Upper lobe of left lung (tissue), 6 donors: ENCODE results near the gene PRSS48. TPM values are rescaled to one million over a fixed set of nuclear protein-coding genes. Genes with fewer than 3 reads are reported as not detected.
"Not testable (repeated sequence)": the region's sequence is repeated elsewhere in the genome, so short reads cannot be mapped to it uniquely, and the experiment has no call there.

Source experiments
- ATAC-seq, 2 donors: fragments of 200-7000 bp; cut with Tn5 transposase; one replicate each; pipeline ENCODE4 v1.9.1; 2022; ENCODE audit warnings: mild to moderate bottlenecking in 2 of 2, moderate library complexity in 2 of 2; ENCODE audit not compliant: low FRiP score in 2 of 2
- DNase-seq, 2 donors: peaks; one replicate each; pipeline ENCODE4 v3.0.0-alpha.2; 2019 to 2020
- H3K27ac ChIP-seq, 4 donors: fragments of 200-600 bp; sonication (generic); one replicate each; pipeline ENCODE4 v1.5.1; 2016 to 2019
- H3K27me3 ChIP-seq, 4 donors: fragments of 200-600 bp; sonication (generic); one replicate each; pipeline ENCODE4 v1.5.1; 2017 to 2019
- H3K36me3 ChIP-seq, 4 donors: fragments of 200-600 bp; sonication (generic); one replicate each; pipeline ENCODE4 v1.5.1; 2016 to 2019
- H3K4me1 ChIP-seq, 4 donors: fragments of 200-600 bp; sonication (generic); one replicate each; pipeline ENCODE4 v1.5.1; 2018 to 2019
- H3K4me3 ChIP-seq, 4 donors: fragments of 200-600 bp; sonication (generic); one replicate each; pipeline ENCODE4 v1.5.1; 2017 to 2019; ENCODE audit warnings: mild to moderate bottlenecking in 2 of 4, moderate library complexity in 1 of 4
- H3K9me3 ChIP-seq, 4 donors: fragments of 200-600 bp; sonication (generic); one replicate each; pipeline ENCODE4 v1.5.1; 2018 to 2019
- EP300 ChIP-seq, 4 donors: sonication (generic); formaldehyde crosslinking; IDR thresholded peaks; one replicate each; pipeline ENCODE4 v1.5.1; 2017; ENCODE audit warnings: antibody characterized with exemption in 4 of 4, control low read depth in 2 of 4
- POLR2A ChIP-seq, 4 donors: fragments of 450-650 bp; IDR thresholded peaks; one replicate each; pipeline ENCODE4 v1.5.1; 2016 to 2017; ENCODE audit warnings: antibody characterized with exemption in 4 of 4, mild to moderate bottlenecking in 2 of 4
- POLR2AphosphoS5 ChIP-seq, 2 donors: sonication (generic); formaldehyde crosslinking; IDR thresholded peaks; one replicate each; pipeline ENCODE4 v1.5.1; 2017; ENCODE audit warnings: antibody characterized with exemption in 2 of 2
- WGBS, 2 donors: methylation state at CpG; one replicate each; pipeline ENCODE4 v1.1.5; 2017 to 2018; 5-methylcytosine and 5-hydroxymethylcytosine counted together
- total RNA-seq, 6 donors: library from RNA; depleted of rRNA in 4 of 6; stranded (reverse); fragments of >200 nt in 4 of 6; gene quantifications; one replicate each; pipeline versions ENCODE4 v1.1.0 to v1.2.1, GENCODE V29; 2016 to 2021
- TF ChIP-seq, protein P1 (sequence below), 6 experiments: fragments of 450-650 bp in 4 of 6; fragments of 200-600 bp in 2 of 6; sonication (generic) in 2 of 6; IDR thresholded peaks; one replicate each; pipeline ENCODE4 v1.5.1; 2016 to 2019; ENCODE audit warnings: antibody characterized with exemption in 6 of 6
- donor health status: DM: no; HTN: no; CAD: no; lungs with moderate emphysema.
- donor health status: DM: no; HTN: yes; CAD: no; lungs with severe emphysema.

The PRSS48 gene
- total RNA-seq, 6 donors from 2014 or later = not detected

DNA sequence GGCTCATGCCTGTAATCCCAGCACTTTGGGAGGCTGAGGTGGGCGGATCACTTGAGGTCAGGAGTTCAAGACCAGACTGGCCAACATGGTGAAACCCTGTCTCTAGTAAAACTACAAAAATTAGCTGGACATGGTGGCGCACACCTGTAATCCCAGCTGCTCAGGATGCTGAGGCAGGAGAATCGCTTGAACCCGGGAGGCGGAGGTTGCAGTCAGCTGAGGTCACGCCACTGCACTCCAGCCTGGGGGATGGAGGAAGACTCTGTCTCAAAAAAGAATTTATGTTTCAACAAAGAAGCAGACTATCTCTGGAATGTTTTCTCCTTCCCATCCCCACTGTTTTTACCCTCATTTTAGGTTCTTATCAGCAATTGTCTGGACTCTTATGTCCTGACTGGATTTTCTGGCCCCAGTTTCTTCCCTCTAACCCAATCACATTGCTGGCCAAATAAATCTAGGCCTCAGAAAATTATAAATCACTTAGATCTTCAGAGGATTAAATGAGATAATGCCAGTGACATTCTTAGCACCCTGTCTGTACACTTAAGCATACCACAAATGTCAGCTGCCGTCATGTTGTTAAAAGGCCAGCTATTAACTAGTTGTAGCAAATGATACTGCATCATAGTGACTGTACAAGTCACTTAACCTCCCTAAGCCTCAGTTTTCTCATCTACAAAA is 44.9 kb upstream of the PRSS48 start:
- H3K4me3 ChIP-seq = no peak overlapping the region
- peak overlapping the region in 1 of 4 donors; percentile 19 for H3K27ac ChIP-seq
- DNase-seq = no peak
- WGBS, 2 donors = 88 to 90% methylated on average over 7 of the region's 7 CpGs
- H3K4me1 ChIP-seq = peaks cover 0 to 11% (median 3%) of the 10 kb centered on the region in 4 donors
- peak in 1 of 2 donors; percentile 76 for ATAC-seq
- H3K9me3 ChIP-seq = no peaks in the 10 kb centered on the region
- no peaks in the 10 kb centered on the region for H3K36me3 ChIP-seq
- TF ChIP-seq, protein P1, sequence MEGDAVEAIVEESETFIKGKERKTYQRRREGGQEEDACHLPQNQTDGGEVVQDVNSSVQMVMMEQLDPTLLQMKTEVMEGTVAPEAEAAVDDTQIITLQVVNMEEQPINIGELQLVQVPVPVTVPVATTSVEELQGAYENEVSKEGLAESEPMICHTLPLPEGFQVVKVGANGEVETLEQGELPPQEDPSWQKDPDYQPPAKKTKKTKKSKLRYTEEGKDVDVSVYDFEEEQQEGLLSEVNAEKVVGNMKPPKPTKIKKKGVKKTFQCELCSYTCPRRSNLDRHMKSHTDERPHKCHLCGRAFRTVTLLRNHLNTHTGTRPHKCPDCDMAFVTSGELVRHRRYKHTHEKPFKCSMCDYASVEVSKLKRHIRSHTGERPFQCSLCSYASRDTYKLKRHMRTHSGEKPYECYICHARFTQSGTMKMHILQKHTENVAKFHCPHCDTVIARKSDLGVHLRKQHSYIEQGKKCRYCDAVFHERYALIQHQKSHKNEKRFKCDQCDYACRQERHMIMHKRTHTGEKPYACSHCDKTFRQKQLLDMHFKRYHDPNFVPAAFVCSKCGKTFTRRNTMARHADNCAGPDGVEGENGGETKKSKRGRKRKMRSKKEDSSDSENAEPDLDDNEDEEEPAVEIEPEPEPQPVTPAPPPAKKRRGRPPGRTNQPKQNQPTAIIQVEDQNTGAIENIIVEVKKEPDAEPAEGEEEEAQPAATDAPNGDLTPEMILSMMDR (IDR thresholded peaks at IDR 0.05) = no peak
- TF ChIP-seq POLR2AphosphoS5 (IDR thresholded peaks at IDR 0.05) (no peak), EP300 (IDR thresholded peaks at IDR 0.05) (no peak), POLR2A (IDR thresholded peaks at IDR 0.05) (no peak)
- no peaks in the 10 kb centered on the region for H3K27me3 ChIP-seq

DNA sequence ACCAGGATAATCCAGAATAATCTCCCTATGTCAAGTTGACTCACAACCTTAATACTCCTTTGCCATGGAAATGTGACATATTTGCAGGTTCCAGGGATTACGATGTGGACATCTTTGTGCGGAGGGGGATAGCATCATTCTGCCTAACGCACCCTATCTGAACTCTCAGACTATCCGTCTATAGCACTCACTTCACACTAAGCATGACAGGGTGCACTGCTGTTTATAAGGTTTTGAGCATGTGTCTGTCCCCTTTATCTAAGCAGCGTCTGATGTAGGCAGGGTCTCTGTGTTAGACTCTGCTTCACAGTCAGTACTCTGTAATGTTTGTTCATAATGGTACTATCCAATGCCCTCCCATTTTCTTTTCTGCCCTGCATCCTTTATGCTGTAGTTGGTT is 43.4 kb upstream of the PRSS48 start:
- H3K27ac ChIP-seq = no peak overlapping the region
- TF ChIP-seq POLR2AphosphoS5 (IDR thresholded peaks at IDR 0.05) (no peak), POLR2A (IDR thresholded peaks at IDR 0.05) (no peak), EP300 (IDR thresholded peaks at IDR 0.05) (no peak)
- TF ChIP-seq, protein P1 (IDR thresholded peaks at IDR 0.05) = no peak

DNA sequence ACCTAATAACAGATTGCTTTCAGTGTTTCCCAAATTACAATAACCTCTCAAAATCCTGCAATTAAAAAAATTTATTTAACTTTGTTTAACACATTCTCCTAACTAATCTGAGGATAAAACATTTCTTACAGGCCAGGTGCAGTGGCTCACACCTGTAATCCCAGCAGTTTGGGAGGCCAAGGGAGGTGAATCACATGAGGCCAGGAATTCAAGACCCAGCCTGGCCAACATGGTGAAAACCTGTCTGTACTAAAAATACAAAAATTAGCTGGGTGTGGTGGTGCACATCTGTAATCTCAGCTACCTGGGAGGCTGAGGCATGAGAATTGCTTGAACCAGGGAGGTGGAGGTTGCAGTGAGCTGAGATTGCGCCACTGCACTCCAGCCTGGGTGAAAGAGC is 41.6 kb upstream of the PRSS48 start:
- not testable (repeated sequence) for H3K36me3 ChIP-seq, DNase-seq, ATAC-seq, H3K9me3 ChIP-seq, H3K27me3 ChIP-seq, H3K4me1 ChIP-seq, H3K27ac ChIP-seq, H3K4me3 ChIP-seq
- WGBS, 2 donors = 100% methylated on average over 1 of the region's 1 CpG

More for the DNA sequence above, 43.4 kb upstream of the PRSS48 start:
- WGBS, 2 donors = 90 to 97% methylated on average over 5 of the region's 5 CpGs
- Histone ChIP-seq H3K27me3 (no peaks in the 10 kb centered on the region), H3K9me3 (no peaks in the 10 kb centered on the region), H3K36me3 (no peaks in the 10 kb centered on the region), H3K4me1 (peaks cover 0 to 7% (median 0%) of the 10 kb centered on the region in 4 donors), H3K4me3 (no peak overlapping the region)
- no peak for ATAC-seq
- no peak for DNase-seq

DNA sequence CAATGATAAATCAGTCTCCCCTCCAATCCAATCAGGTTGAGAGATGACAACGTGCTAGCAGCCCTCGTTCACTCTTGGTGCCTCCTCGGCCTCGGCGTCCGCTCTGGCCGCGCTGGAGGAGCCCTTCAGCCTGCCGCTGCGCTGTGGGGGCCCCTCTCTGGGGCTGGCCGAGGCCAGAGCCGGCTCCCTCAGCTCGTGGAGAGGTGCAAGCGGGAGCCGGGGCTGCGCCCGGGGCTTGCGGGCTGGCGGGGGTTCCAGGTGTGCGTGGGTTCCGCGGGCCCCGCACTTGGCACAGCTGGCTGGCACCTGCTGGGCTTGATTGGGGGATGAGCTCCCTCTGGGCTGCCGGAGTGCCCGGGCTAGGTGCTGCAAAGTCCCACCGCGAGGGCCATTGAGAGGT is 40.9 kb upstream of the PRSS48 start:
- no peak overlapping the region for H3K27ac ChIP-seq
- H3K4me1 ChIP-seq = peaks cover 0 to 7% (median 0%) of the 10 kb centered on the region in 4 donors
- no peak for TF ChIP-seq POLR2A (IDR thresholded peaks at IDR 0.05)
- TF ChIP-seq, protein P1 (IDR thresholded peaks at IDR 0.05) = no peak
- TF ChIP-seq EP300 (IDR thresholded peaks at IDR 0.05) = no peak
- no peak for TF ChIP-seq POLR2AphosphoS5 (IDR thresholded peaks at IDR 0.05)
- no peak overlapping the region for H3K4me3 ChIP-seq
- no peaks in the 10 kb centered on the region for H3K27me3 ChIP-seq
- no peaks in the 10 kb centered on the region for H3K9me3 ChIP-seq
- WGBS, 2 donors = 97 to 99% methylated on average over 12 to 19 of the region's 27 CpGs
- ATAC-seq (no peak), DNase-seq (peak in 1 of 2 donors; percentile 80)
- no peaks in the 10 kb centered on the region for H3K36me3 ChIP-seq

DNA sequence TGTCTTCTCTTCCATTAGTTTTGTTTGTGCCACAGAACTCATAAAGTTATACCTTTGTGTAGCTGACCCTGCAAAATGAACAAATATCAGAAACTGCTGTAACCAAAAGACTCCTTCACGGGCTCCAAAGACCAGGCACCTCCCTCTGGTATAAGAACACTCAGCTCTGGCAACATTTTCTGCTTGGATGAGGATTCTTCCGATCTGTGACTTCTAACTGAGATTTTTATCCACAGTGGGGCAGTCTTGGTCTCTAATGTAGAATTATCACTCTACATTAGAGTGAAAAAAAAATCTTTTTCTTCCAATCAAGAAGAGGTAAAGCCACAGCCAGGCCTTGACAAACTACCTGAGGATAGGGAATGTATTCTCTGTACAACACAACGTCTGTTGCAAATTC is 38.5 kb upstream of the PRSS48 start:
- Histone ChIP-seq H3K4me1 (peaks cover 0 to 4% (median 0%) of the 10 kb centered on the region in 4 donors), H3K4me3 (no peak overlapping the region), H3K27me3 (no peaks in the 10 kb centered on the region), H3K36me3 (no peaks in the 10 kb centered on the region), H3K27ac (no peak overlapping the region), H3K9me3 (no peaks in the 10 kb centered on the region)
- TF ChIP-seq EP300 (IDR thresholded peaks at IDR 0.05) (no peak), POLR2AphosphoS5 (IDR thresholded peaks at IDR 0.05) (no peak), POLR2A (IDR thresholded peaks at IDR 0.05) (no peak)
- TF ChIP-seq, protein P1 (IDR thresholded peaks at IDR 0.05) = no peak
- DNase-seq (no peak), ATAC-seq (peak in 1 of 2 donors; percentile 80)
- 29 to 46% methylated on average over 3 of the region's 3 CpGs for WGBS, 2 donors
